K562 (cell line): ENCODE measurements around the gene CNDP2. TPM values are rescaled to one million over a fixed set of nuclear protein-coding genes. Genes with fewer than 3 reads are reported as not detected.

Experiments
- ATF4 ChIP-seq: fragments of 450-650 bp; formaldehyde crosslinking; IDR thresholded peaks from 2 replicates; pipeline ENCODE4 v1.4.0; 2022; ENCODE audit warnings: mild to moderate bottlenecking, moderate library complexity
- BCL6 ChIP-seq: fragments of 250-450 bp; sonication (Bioruptor Pico); IDR thresholded peaks from 2 replicates; pipeline ENCODE4 v1.4.0; 2020
- CREBBP ChIP-seq: IDR thresholded peaks from one replicate; pipeline ENCODE4 v1.6.1; 2012; ENCODE audit warnings: low read depth, mild to moderate bottlenecking, control low read depth, inconsistent platforms, low read length
- CTBP1 ChIP-seq: fragments of 450-650 bp; IDR thresholded peaks from 2 replicates; pipeline ENCODE4 v1.6.1; 2016; ENCODE audit warnings: borderline replicate concordance
- EHMT2 ChIP-seq: fragments of 450-650 bp; IDR thresholded peaks from 2 replicates; pipeline ENCODE4 v1.6.1; 2018; ENCODE audit warnings: antibody characterized with exemption
- FOXP1 ChIP-seq: sonication (generic); formaldehyde crosslinking; IDR thresholded peaks from 2 replicates; pipeline ENCODE4 v1.8.0; 2022; ENCODE audit warnings: mild to moderate bottlenecking, missing genetic modification reagents
- HBP1 ChIP-seq: fragments of 450-650 bp; formaldehyde crosslinking; IDR thresholded peaks from 2 replicates; pipeline ENCODE4 v1.4.0; 2022; ENCODE audit warnings: missing genetic modification characterization
- HNRNPH1 ChIP-seq: fragments of 200-400 bp; formaldehyde crosslinking; optimal IDR thresholded peaks from 2 replicates; pipeline ENCODE3; 2017; ENCODE audit warnings: low read depth, mild to moderate bottlenecking, low read length, moderate library complexity
- KLF16 ChIP-seq: IDR thresholded peaks from 2 replicates; pipeline ENCODE4 v1.6.1; 2016; ENCODE audit warnings: antibody characterized with exemption
- MAZ ChIP-seq, 2 experiments: fragments of 450-650 bp in 1 of 2; sonication (generic) in 1 of 2; formaldehyde crosslinking; IDR thresholded peaks in 1 of 2; conservative IDR thresholded peaks in 1 of 2; 2 replicates each; pipeline versions ENCODE4 v1.4.0 to v1.5.0; 2020; ENCODE audit warnings: mild to moderate bottlenecking in 1 of 2, missing genetic modification reagents in 1 of 2
- NCOA6 ChIP-seq: fragments of 450-650 bp; IDR thresholded peaks from 2 replicates; pipeline ENCODE4 v1.6.1; 2017; ENCODE audit warnings: mild to moderate bottlenecking
- NFIC ChIP-seq: fragments of 450-650 bp; IDR thresholded peaks from 2 replicates; pipeline ENCODE4 v1.6.1; 2017; ENCODE audit warnings: mild to moderate bottlenecking, inconsistent platforms
- NFYB ChIP-seq: IDR thresholded peaks from 2 replicates; pipeline ENCODE4 v1.6.1; 2011; ENCODE audit warnings: mild to moderate bottlenecking, moderate library complexity; ENCODE audit not compliant: insufficient read length; ENCODE audit errors: extremely low read depth
- PHB ChIP-seq: fragments of 250-450 bp; sonication (Bioruptor Pico); IDR thresholded peaks from 2 replicates; pipeline ENCODE4 v1.5.0; 2021
- SNIP1 ChIP-seq: fragments of 450-650 bp; IDR thresholded peaks from 2 replicates; pipeline ENCODE4 v1.7.1; 2017; ENCODE audit warnings: low read depth, mild to moderate bottlenecking
- SP2 ChIP-seq: IDR thresholded peaks from 2 replicates; pipeline ENCODE4 v1.6.1; 2011; ENCODE audit warnings: mild to moderate bottlenecking, low read depth, low read length, moderate library complexity; ENCODE audit not compliant: poor library complexity, severe bottlenecking; ENCODE audit errors: extremely low read depth
- SREBF1 ChIP-seq: fragments of 150-350 bp; IDR thresholded peaks from 2 replicates; pipeline ENCODE4 v1.6.1; 2014; ENCODE audit warnings: antibody characterized with exemption, low read depth, low read length, borderline replicate concordance
- SREBF2 ChIP-seq: sonication (generic); formaldehyde crosslinking; IDR thresholded peaks from 2 replicates; pipeline ENCODE4 v1.4.0; 2020; ENCODE audit warnings: mild to moderate bottlenecking, missing genetic modification reagents
- TGIF2 ChIP-seq: sonication (generic); formaldehyde crosslinking; IDR thresholded peaks from 2 replicates; pipeline ENCODE4 v1.8.1; 2022; ENCODE audit warnings: mild to moderate bottlenecking, missing genetic modification reagents, moderate library complexity
- U2AF2 ChIP-seq: fragments of 200-400 bp; formaldehyde crosslinking; optimal IDR thresholded peaks from 2 replicates; pipeline ENCODE3; 2017; ENCODE audit warnings: low read depth, mild to moderate bottlenecking, low read length
- XRCC3 ChIP-seq: fragments of 450-650 bp; IDR thresholded peaks from 2 replicates; pipeline ENCODE4 v1.6.1; 2017; ENCODE audit warnings: mild to moderate bottlenecking, moderate library complexity
- ZBED1 ChIP-seq: IDR thresholded peaks from 2 replicates; pipeline ENCODE4 v1.6.1; 2014
- ZKSCAN8 ChIP-seq: fragments of 200-800 bp; sonication (Bioruptor generic); IDR thresholded peaks from 2 replicates; pipeline ENCODE4 v1.6.1; 2016; ENCODE audit warnings: missing genetic modification characterization, missing compliant biosample characterization
- ZNF174 ChIP-seq: fragments of 250-450 bp; sonication (Bioruptor Pico); IDR thresholded peaks from 2 replicates; pipeline ENCODE4 v1.4.0; 2020; ENCODE audit warnings: mild to moderate bottlenecking
- ZNF212 ChIP-seq: fragments of 450-650 bp; formaldehyde crosslinking; IDR thresholded peaks from 2 replicates; pipeline ENCODE4 v1.4.0; 2020; ENCODE audit warnings: mild to moderate bottlenecking
- ZNF354B ChIP-seq: fragments of 250-450 bp; sonication (Bioruptor Pico); IDR thresholded peaks from 2 replicates; pipeline ENCODE4 v1.4.0; 2020
- polyA plus RNA-seq, 8 experiments: library from polyadenylated mRNA; depleted of rRNA in 4 of 8; stranded (reverse) in 5 of 8; unstranded in 3 of 8; fragments of >200 nt; fragmentation: Nextera tagmentation in 2 of 8; fragmentation: Illumina TruSeq in 1 of 8; extraction: Ambion mirVana in 2 of 8; extraction: Trizol in 1 of 8; gene quantifications; 2 replicates each; pipeline versions ENCODE4 v1.2.1 to v1.2.3, GENCODE V29; 2011 to 2014; ENCODE audit warnings: inconsistent platforms in 1 of 8, missing spikeins in 1 of 8
- total RNA-seq, 7 experiments: library from RNA; depleted of rRNA in 6 of 7; stranded (reverse); fragments of >200 nt in 6 of 7; fragmentation: Illumina TruSeq in 2 of 7; extraction: Trizol in 2 of 7; gene quantifications; 2 replicates each; pipeline versions ENCODE4 v1.2.1 to v1.2.3, GENCODE V29; 2011 to 2021; ENCODE audit warnings: low replicate concordance in 1 of 7
- TF ChIP-seq, protein P1 (sequence below): fragments of 450-650 bp; formaldehyde crosslinking; IDR thresholded peaks from 2 replicates; pipeline ENCODE4 v1.4.0; 2020; ENCODE audit warnings: mild to moderate bottlenecking
- TF ChIP-seq, protein P2 (sequence below): sonication (generic); formaldehyde crosslinking; IDR thresholded peaks from 2 replicates; pipeline ENCODE4 v1.5.0; 2020; ENCODE audit warnings: missing genetic modification reagents

Gene CNDP2
- total and polyA plus RNA-seq, 9 of the 15 experiments (the other 6 are each of a cell fraction or from before 2014, with no cell fraction given), result 34.1 to 128 (median 53.8) TPM

- TF ChIP-seq XRCC3 (no peak), NCOA6 (no peak), CTBP1 (no peak; the same call in 1 of the 2 replicates), ZNF212 (CRISPR knock-in tag) (no peak), SNIP1 (no peak), FOXP1 (CRISPR knock-in tag) (peak; percentile 62; the same call in 1 of the 2 replicates), SREBF2 (CRISPR knock-in tag) (no peak), ZNF354B (no peak), ZNF174 (no peak), TGIF2 (CRISPR knock-in tag) (no peak), SREBF1 (no peak), ZBED1 (no peak), NFIC (no peak), HNRNPH1 (no peak), ZKSCAN8 (CRISPR knock-in tag) (no peak), PHB (CRISPR knock-in tag) (no peak), HBP1 (CRISPR knock-in tag) (no peak), BCL6 (CRISPR knock-in tag) (no peak), SP2 (peak; percentile 45), CREBBP (no peak), EHMT2 (no peak), U2AF2 (no peak), MAZ (CRISPR knock-in tag; conservative IDR thresholded peaks at IDR 0.05 in 1 of 2, IDR thresholded peaks at IDR 0.05 in 1 of 2) (peak; percentile 49 to 58; a peak in 2 of 4 replicates), NFYB (peak; percentile 10), KLF16 (no peak), ATF4 (CRISPR knock-in tag) (no peak)
- TF ChIP-seq, protein P1, sequence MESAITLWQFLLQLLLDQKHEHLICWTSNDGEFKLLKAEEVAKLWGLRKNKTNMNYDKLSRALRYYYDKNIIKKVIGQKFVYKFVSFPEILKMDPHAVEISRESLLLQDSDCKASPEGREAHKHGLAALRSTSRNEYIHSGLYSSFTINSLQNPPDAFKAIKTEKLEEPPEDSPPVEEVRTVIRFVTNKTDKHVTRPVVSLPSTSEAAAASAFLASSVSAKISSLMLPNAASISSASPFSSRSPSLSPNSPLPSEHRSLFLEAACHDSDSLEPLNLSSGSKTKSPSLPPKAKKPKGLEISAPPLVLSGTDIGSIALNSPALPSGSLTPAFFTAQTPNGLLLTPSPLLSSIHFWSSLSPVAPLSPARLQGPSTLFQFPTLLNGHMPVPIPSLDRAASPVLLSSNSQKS (CRISPR knock-in tag), result no peak
- TF ChIP-seq, protein P2, sequence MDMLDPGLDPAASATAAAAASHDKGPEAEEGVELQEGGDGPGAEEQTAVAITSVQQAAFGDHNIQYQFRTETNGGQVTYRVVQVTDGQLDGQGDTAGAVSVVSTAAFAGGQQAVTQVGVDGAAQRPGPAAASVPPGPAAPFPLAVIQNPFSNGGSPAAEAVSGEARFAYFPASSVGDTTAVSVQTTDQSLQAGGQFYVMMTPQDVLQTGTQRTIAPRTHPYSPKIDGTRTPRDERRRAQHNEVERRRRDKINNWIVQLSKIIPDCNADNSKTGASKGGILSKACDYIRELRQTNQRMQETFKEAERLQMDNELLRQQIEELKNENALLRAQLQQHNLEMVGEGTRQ (CRISPR knock-in tag), result peak; percentile 88
Observed at GRCh38 chr18:74495581-74496507, at the start of gene CNDP2 (continued).
